Heart right ventricle (tissue), 16 donors: ENCODE results near the gene HADHA. TPM values are rescaled to one million over a fixed set of nuclear protein-coding genes. Genes with fewer than 3 reads are reported as not detected.

ENCODE experiments used
- ATAC-seq, 8 donors: fragments of 200-7000 bp; cut with Tn5 transposase; one replicate each; pipeline ENCODE4 v1.9.1; 2020; ENCODE audit warnings: mild to moderate bottlenecking in 8 of 8, moderate library complexity in 8 of 8, moderate number of reproducible peaks in 1 of 8
- DNase-seq, 2 donors: peaks; one replicate each; pipeline ENCODE4 v3.0.0-alpha.2; 2020
- H3K27ac ChIP-seq, 10 donors: fragments of 200-600 bp; sonication (generic) in 2 of 10; one replicate each; pipeline versions ENCODE4 v1.5.0 to v1.8.0; 2020 to 2022; ENCODE audit warnings: mild to moderate bottlenecking in 3 of 10
- H3K27me3 ChIP-seq, 7 donors: fragments of 200-600 bp; one replicate each; pipeline ENCODE4 v1.8.0; 2021 to 2022; ENCODE audit warnings: mild to moderate bottlenecking in 2 of 7
- H3K36me3 ChIP-seq, 9 donors: fragments of 200-600 bp; sonication (generic) in 1 of 9; one replicate each; pipeline versions ENCODE4 v1.5.0 to v1.8.0; 2020 to 2022; ENCODE audit warnings: mild to moderate bottlenecking in 2 of 9
- H3K4me1 ChIP-seq, 9 donors: fragments of 200-600 bp; sonication (generic) in 1 of 9; one replicate each; pipeline versions ENCODE4 v1.5.0 to v1.8.0; 2020 to 2022; ENCODE audit warnings: mild to moderate bottlenecking in 4 of 9
- H3K4me3 ChIP-seq, 10 donors: fragments of 200-600 bp; sonication (generic) in 2 of 10; one replicate each; pipeline versions ENCODE4 v1.5.0 to v1.8.0; 2020 to 2022; ENCODE audit warnings: mild to moderate bottlenecking in 7 of 10, moderate library complexity in 2 of 10
- H3K9me3 ChIP-seq, 11 donors: fragments of 200-600 bp in 10 of 11; sonication (generic) in 2 of 11; one replicate each; pipeline versions ENCODE4 v1.5.0 to v1.8.0; 2013 to 2022; ENCODE audit warnings: mild to moderate bottlenecking in 2 of 11, control low read depth in 1 of 11, moderate library complexity in 1 of 11
- WGBS, 2 donors: extraction: QIAGEN DNeasy Blood & Tissue Kit; methylation state at CpG; one replicate each; pipeline ENCODE4 v1.1.7; 2013; ENCODE audit warnings: inconsistent platforms in 1 of 2; 5-methylcytosine and 5-hydroxymethylcytosine counted together
- intact Hi-C, 10 donors: fragments of 100-400 bp; cut with DNase I; formaldehyde crosslinking; loops; one replicate each; pipeline versions ENCODE4 v1.11.1 to v1.14.2; 2022
- polyA plus RNA-seq, 2 donors: library from polyadenylated mRNA; stranded (reverse); fragments of 200-250 nt; gene quantifications; one replicate each; pipeline ENCODE4 v1.2.3, GENCODE V29; 2013
- total RNA-seq, 10 donors: library from RNA; stranded (reverse); fragmentation: NEBNext Ultra II Directional in 3 of 10; extraction: Animal tissue kit (Norgen Biotek cat#: 25700) in 3 of 10; gene quantifications; one replicate each; pipeline versions ENCODE4 v1.2.1 to v1.2.4, GENCODE V29; 2021 to 2023
- TF ChIP-seq, protein P1 (sequence below), 9 donors: fragments of 200-600 bp; sonication (generic) in 2 of 9; IDR thresholded peaks; one replicate each; pipeline versions ENCODE4 v1.5.0 to v1.8.0; 2021 to 2022; ENCODE audit warnings: antibody characterized with exemption in 9 of 9, mild to moderate bottlenecking in 5 of 9, moderate library complexity in 1 of 9
- donor health status: Arrhythmogenic right ventricular cardiomyopathy.
- donor health status: ischemic (EF 13 %, LVEDD 7.1; RV severe dilation, severe dysfunction).
- donor health status: healthy with polysubstance abuse.
- donor health status: DM: no; HTN: yes; CAD: no.
- donor health status: DM: no; HTN: no; CAD: no.
- donor health status: ischemic (EF 25% LVEDD 6.9; RV normal size, moderate dysfunction).
- donor health status: ischemic (EF 25% LVEDD 5.7; RV mildly dilated, moderate dysfunction).
- donor health status: healthy.
- donor health status: DM: yes; HTN: yes; CAD: no.
- donor health status: Ischemic cardiomyopathy.
- donor health status: ischemic (EF 35%, LVEDD 5.7; RV mildly dilated, moderate dysfunction).
- donor health status: nonischemic (EF 11% LVEDD 7.7; RV severe dilation, severe dysfunction).
- donor health status: DM: yes; HTN: yes; CAD: no.
- donor health status: PGD.
- donor health status: ischemic (EF 29% LVEDD 5.4; RV normal size, mild dysfunction).
- donor health status: nonischemic (EF 23%, LVEDD 6.1; RV moderate dilation, normal function).

HADHA gene
- total and polyA plus RNA-seq, 12 donors: 143 to 686 (median 377) TPM

DNA sequence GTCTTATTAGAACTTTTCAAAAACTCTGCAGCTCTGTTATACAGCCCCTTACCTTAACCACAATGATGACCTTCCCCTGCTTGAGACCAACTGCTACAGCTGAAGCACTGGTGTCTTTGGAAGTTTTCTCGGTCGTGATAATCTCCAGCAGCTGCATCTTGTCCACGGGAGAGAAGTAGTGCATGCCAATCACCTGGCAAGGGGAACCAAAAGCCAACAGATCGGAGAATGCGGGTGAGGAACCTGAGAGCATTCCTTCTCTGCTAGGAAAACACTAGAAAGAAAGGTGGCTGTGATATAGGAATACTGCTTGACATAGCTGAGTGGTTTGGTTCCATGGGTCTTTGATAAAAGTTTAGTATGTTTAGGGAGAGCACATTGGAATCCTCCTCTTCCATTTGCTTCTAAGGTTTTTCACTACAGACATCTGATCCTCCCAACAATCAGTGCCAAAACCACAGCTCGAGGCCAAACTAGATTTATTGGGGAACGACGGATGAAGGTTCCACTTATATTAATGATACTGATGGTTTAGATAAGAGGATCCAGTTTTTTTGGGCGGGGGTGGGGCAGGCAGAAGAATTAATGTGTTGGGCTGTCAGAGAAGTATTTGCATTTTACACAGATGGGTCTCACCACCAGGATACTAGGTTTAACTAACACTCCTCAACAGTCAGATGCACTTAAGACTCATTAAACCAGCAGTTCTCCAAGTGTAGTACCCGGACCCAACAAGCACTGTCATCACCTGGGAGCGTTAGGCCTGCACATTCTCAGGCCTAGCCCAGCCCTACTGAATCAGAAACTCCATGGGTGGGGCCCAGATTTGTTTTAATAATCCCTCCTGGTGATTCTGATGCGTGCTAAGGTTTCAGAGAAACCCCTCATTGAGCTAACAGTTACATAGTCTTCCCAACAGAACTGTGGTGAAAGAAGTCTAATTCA, 49.1 kb downstream of the HADHA start:
- no peaks in the 10 kb centered on the region for H3K27me3 ChIP-seq
- ATAC-seq (no peak), DNase-seq (no peak)
- 52 to 67% methylated on average over 12 of the region's 12 CpGs for WGBS, 2 donors
- H3K9me3 ChIP-seq: no peaks in the 10 kb centered on the region
- H3K36me3 ChIP-seq: peaks cover 0 to 100% (median 80%) of the 10 kb centered on the region in 9 donors
- intact Hi-C loops: no loop called here
- H3K4me3 ChIP-seq: no peak overlapping the region
- TF ChIP-seq, protein P1, sequence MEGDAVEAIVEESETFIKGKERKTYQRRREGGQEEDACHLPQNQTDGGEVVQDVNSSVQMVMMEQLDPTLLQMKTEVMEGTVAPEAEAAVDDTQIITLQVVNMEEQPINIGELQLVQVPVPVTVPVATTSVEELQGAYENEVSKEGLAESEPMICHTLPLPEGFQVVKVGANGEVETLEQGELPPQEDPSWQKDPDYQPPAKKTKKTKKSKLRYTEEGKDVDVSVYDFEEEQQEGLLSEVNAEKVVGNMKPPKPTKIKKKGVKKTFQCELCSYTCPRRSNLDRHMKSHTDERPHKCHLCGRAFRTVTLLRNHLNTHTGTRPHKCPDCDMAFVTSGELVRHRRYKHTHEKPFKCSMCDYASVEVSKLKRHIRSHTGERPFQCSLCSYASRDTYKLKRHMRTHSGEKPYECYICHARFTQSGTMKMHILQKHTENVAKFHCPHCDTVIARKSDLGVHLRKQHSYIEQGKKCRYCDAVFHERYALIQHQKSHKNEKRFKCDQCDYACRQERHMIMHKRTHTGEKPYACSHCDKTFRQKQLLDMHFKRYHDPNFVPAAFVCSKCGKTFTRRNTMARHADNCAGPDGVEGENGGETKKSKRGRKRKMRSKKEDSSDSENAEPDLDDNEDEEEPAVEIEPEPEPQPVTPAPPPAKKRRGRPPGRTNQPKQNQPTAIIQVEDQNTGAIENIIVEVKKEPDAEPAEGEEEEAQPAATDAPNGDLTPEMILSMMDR (IDR thresholded peaks at IDR 0.05): no peak
- H3K4me1 ChIP-seq: peaks cover 0 to 15% (median 4%) of the 10 kb centered on the region in 9 donors
- no peak overlapping the region for H3K27ac ChIP-seq

GRCh38 chr2:26193578-26194231, 50.7 kb downstream of the HADHA start:
- H3K9me3 ChIP-seq: no peaks in the 10 kb centered on the region
- no peak overlapping the region for H3K4me3 ChIP-seq
- TF ChIP-seq, protein P1 (IDR thresholded peaks at IDR 0.05): no peak
- H3K27ac ChIP-seq: no peak overlapping the region
- H3K27me3 ChIP-seq: no peaks in the 10 kb centered on the region
- H3K4me1 ChIP-seq: peaks cover 0 to 15% (median 4%) of the 10 kb centered on the region in 9 donors
- WGBS, 2 donors: 91 to 92% methylated on average over 10 of the region's 10 CpGs
- DNase-seq: no peak
- ATAC-seq: no peak
- intact Hi-C loops: no loop called here
- H3K36me3 ChIP-seq: peaks cover 0 to 96% (median 65%) of the 10 kb centered on the region in 9 donors

DNA sequence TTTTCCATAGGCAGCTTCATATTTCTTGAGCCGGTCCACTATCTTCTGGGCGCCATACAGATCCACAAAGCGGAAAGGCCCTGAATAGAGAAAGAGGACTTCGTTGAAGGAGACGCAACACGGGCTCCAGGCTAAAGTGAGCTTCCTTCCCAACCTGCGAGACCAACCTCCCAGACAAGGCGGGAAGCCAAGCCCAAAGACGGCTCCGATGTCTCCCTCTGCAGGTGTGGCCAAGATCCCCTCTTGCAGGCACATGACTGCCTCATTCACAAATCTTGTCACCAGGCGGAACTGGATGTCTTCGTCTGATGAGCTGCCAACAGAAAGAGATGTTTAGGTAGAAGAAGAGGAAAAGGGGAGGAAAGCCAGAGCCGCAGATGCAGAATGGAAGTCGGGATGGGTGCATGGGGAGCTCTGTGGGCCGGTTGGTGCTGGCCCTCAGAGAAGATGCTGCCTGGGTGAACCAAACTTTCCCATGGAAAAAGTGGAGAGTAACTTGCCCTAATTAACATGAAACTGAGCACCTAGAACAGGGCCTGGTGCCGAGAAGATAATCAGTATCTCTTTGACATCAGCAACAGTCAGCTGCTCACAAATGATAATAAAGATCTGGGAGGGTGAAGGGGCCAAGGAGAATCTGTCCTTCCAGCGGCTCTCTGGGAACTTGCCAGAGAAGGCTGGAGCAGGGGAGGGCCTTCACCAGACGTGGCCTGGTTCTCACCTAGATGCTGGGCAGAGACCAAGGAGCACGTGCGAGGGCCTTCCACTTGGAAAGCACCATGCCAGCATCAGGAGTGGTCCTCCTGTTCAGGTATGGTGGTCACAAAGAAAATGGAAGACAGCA, 52.9 kb downstream of the HADHA start:
- 73 to 79% methylated on average over 20 of the region's 20 CpGs for whole genome bisulfite sequencing, 2 donors

More for the DNA sequence above, 52.9 kb downstream of the HADHA start:
- intact Hi-C loops: no loop called here
- Histone ChIP-seq H3K27ac (no peak overlapping the region), H3K4me1 (peaks cover 0 to 6% (median 0%) of the 10 kb centered on the region in 9 donors), H3K9me3 (no peaks in the 10 kb centered on the region), H3K27me3 (no peaks in the 10 kb centered on the region), H3K36me3 (peaks cover 0 to 74% (median 44%) of the 10 kb centered on the region in 9 donors), H3K4me3 (no peak overlapping the region)
- TF ChIP-seq, protein P1 (IDR thresholded peaks at IDR 0.05): no peak
- ATAC-seq (peak in 1 of 8 donors; percentile 30), DNase-seq (no peak)
